OCI-LY1 (cell line): ENCODE data around the gene AGAP1.

ENCODE experiments used
- EZH2 ChIP-seq: fragments of 200-600 bp; sonication (generic), shearing (Covaris generic); IDR thresholded peaks from 2 replicates; pipeline ENCODE4 v1.8.0; 2017; ENCODE audit warnings: borderline replicate concordance, mixed run types, mild to moderate bottlenecking, antibody characterized with exemption, low read length, moderate library complexity, mixed read lengths
- TF ChIP-seq, protein P1 (sequence below): fragments of 200-600 bp; sonication (generic), shearing (Covaris generic); IDR thresholded peaks from 2 replicates; pipeline ENCODE4 v1.5.1; 2017; ENCODE audit warnings: mild to moderate bottlenecking, antibody characterized with exemption, low read length, moderate library complexity, mixed read lengths

DNA sequence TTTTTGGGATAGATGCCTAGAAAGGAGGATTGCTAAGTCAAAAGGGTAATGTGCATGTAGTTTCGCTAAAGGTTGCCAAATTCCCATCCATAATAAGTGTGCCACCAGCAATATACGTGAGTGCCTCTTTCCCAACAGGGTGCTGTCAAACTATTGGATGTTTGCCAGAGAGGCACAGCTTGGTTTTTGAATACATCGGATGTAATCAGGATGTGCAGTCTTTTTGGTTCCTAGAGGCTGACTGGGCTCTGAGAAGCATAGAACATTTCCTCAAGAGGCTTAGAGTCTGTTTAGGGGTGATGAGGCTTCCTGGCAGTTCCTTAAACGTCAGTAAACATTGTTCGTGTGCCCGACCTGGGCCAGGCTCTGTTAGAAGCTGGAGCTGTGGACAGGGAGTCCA lies 28.0 kb downstream of the AGAP1 start:
- TF ChIP-seq, protein P1, sequence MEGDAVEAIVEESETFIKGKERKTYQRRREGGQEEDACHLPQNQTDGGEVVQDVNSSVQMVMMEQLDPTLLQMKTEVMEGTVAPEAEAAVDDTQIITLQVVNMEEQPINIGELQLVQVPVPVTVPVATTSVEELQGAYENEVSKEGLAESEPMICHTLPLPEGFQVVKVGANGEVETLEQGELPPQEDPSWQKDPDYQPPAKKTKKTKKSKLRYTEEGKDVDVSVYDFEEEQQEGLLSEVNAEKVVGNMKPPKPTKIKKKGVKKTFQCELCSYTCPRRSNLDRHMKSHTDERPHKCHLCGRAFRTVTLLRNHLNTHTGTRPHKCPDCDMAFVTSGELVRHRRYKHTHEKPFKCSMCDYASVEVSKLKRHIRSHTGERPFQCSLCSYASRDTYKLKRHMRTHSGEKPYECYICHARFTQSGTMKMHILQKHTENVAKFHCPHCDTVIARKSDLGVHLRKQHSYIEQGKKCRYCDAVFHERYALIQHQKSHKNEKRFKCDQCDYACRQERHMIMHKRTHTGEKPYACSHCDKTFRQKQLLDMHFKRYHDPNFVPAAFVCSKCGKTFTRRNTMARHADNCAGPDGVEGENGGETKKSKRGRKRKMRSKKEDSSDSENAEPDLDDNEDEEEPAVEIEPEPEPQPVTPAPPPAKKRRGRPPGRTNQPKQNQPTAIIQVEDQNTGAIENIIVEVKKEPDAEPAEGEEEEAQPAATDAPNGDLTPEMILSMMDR: no peak
- TF ChIP-seq EZH2: no peak
